ENCODE data around the gene LRRC8D. TPM values are rescaled to one million over a fixed set of nuclear protein-coding genes. Genes with fewer than 3 reads are reported as not detected.

The LRRC8D gene
- total RNA-seq, 2 donors from 2014 or later: 7.6 to 13.0 TPM

- TF ChIP-seq POLR2A (IDR thresholded peaks at IDR 0.05): no peak
- TF ChIP-seq, protein P1, sequence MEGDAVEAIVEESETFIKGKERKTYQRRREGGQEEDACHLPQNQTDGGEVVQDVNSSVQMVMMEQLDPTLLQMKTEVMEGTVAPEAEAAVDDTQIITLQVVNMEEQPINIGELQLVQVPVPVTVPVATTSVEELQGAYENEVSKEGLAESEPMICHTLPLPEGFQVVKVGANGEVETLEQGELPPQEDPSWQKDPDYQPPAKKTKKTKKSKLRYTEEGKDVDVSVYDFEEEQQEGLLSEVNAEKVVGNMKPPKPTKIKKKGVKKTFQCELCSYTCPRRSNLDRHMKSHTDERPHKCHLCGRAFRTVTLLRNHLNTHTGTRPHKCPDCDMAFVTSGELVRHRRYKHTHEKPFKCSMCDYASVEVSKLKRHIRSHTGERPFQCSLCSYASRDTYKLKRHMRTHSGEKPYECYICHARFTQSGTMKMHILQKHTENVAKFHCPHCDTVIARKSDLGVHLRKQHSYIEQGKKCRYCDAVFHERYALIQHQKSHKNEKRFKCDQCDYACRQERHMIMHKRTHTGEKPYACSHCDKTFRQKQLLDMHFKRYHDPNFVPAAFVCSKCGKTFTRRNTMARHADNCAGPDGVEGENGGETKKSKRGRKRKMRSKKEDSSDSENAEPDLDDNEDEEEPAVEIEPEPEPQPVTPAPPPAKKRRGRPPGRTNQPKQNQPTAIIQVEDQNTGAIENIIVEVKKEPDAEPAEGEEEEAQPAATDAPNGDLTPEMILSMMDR (IDR thresholded peaks at IDR 0.05): no peak
- H3K27ac ChIP-seq: no peak overlapping the region
- ATAC-seq (peak; percentile 47), DNase-seq (peak in 1 of 4 donors; percentile 25)
- intact Hi-C loops (cut with DNase I): no loop called here
- no peaks in the 10 kb centered on the region for H3K9me3 ChIP-seq
- H3K36me3 ChIP-seq (replicated peaks in 1 of 2; ENCODE audit: insufficient read depth in 1 of 2, low read depth in 2 of 2): no peaks in the 10 kb centered on the region
- WGBS, 2 donors: 79 to 96% methylated on average over 1 of the region's 1 CpG
- no peak overlapping the region for H3K4me3 ChIP-seq
- H3K4me1 ChIP-seq: no peaks in the 10 kb centered on the region
- H3K27me3 ChIP-seq: no peaks in the 10 kb centered on the region
Measured at GRCh38 chr1:89812992-89813391, 7.8 kb upstream of the LRRC8D start.

GRCh38 chr1:89815040-89815439, 5.8 kb upstream of the LRRC8D start:
- WGBS, 2 donors: 82 to 85% methylated on average over 1 of the region's 1 CpG
- Histone ChIP-seq H3K27ac (no peak overlapping the region), H3K36me3 (replicated peaks in 1 of 2; ENCODE audit: insufficient read depth in 1 of 2, low read depth in 2 of 2) (no peaks in the 10 kb centered on the region), H3K4me1 (peaks cover 4% of the 10 kb centered on the region), H3K27me3 (no peaks in the 10 kb centered on the region), H3K9me3 (no peaks in the 10 kb centered on the region), H3K4me3 (no peak overlapping the region)
- DNase-seq: no peak
- ATAC-seq: no peak
- no peak for TF ChIP-seq POLR2A (IDR thresholded peaks at IDR 0.05)
- TF ChIP-seq, protein P1 (IDR thresholded peaks at IDR 0.05): no peak
- intact Hi-C loops (cut with DNase I): no loop called here

DNA sequence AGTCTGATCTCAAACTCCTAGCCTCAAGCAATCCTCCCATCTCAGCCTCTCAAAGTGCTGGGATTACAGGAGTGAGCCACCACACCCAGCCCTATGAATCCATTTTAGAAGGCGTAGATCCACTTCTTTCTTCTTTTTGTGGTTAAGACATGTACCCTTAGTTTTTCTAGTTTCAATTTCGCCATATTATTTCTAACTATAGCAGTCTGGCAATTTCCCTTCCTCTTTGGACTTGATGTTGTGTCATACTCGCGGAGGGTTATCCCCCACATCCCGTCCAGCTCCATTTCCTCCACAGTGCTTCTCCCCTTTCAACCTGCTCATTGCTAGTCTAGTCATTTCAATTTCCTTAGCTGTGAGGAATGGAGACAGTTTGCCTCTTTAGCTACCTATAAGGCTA, 5.2 kb upstream of the LRRC8D start:
- WGBS, 2 donors: 71 to 88% methylated on average over 5 of the region's 5 CpGs

DNA sequence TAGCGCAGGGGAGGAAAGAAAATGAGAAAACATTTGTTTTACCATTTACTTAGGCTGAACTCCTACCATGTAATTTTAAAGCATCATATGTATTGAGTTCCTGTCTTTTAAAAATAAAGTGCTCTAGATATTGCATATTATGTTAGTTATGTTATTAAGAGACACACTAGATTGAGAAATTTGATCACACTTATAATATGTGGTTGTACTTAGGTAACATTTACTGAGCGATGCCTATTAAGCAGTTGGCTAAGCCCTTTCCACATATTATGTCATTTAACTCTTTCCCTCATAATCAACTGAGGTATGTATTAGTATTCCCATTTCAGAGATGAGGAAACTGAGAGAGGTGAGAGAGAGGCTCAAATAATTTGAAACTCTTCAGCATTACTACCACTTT, 4.5 kb upstream of the LRRC8D start:
- Histone ChIP-seq H3K27me3 (no peaks in the 10 kb centered on the region), H3K27ac (no peak overlapping the region), H3K4me1 (peaks cover 10% of the 10 kb centered on the region), H3K36me3 (replicated peaks in 1 of 2; ENCODE audit: insufficient read depth in 1 of 2, low read depth in 2 of 2) (no peaks in the 10 kb centered on the region), H3K9me3 (no peaks in the 10 kb centered on the region), H3K4me3 (no peak overlapping the region)
- 84 to 96% methylated on average over 2 of the region's 2 CpGs for WGBS, 2 donors
- TF ChIP-seq, protein P1 (IDR thresholded peaks at IDR 0.05): no peak
- no peak for TF ChIP-seq POLR2A (IDR thresholded peaks at IDR 0.05)
- ATAC-seq (no peak), DNase-seq (no peak)
- intact Hi-C loops (cut with DNase I): no loop called here

More for the DNA sequence above, 5.2 kb upstream of the LRRC8D start:
- ATAC-seq (no peak), DNase-seq (peak in 1 of 4 donors; percentile 35)
- TF ChIP-seq POLR2A (IDR thresholded peaks at IDR 0.05): no peak
- TF ChIP-seq, protein P1 (IDR thresholded peaks at IDR 0.05): no peak
- H3K4me1 ChIP-seq: peaks cover 10% of the 10 kb centered on the region
- intact Hi-C loops (cut with DNase I): no loop called here
- no peak overlapping the region for H3K27ac ChIP-seq
- H3K4me3 ChIP-seq: no peak overlapping the region
- no peaks in the 10 kb centered on the region for H3K27me3 ChIP-seq
- no peaks in the 10 kb centered on the region for H3K36me3 ChIP-seq (replicated peaks in 1 of 2; ENCODE audit: insufficient read depth in 1 of 2, low read depth in 2 of 2)
- H3K9me3 ChIP-seq: no peaks in the 10 kb centered on the region

DNA sequence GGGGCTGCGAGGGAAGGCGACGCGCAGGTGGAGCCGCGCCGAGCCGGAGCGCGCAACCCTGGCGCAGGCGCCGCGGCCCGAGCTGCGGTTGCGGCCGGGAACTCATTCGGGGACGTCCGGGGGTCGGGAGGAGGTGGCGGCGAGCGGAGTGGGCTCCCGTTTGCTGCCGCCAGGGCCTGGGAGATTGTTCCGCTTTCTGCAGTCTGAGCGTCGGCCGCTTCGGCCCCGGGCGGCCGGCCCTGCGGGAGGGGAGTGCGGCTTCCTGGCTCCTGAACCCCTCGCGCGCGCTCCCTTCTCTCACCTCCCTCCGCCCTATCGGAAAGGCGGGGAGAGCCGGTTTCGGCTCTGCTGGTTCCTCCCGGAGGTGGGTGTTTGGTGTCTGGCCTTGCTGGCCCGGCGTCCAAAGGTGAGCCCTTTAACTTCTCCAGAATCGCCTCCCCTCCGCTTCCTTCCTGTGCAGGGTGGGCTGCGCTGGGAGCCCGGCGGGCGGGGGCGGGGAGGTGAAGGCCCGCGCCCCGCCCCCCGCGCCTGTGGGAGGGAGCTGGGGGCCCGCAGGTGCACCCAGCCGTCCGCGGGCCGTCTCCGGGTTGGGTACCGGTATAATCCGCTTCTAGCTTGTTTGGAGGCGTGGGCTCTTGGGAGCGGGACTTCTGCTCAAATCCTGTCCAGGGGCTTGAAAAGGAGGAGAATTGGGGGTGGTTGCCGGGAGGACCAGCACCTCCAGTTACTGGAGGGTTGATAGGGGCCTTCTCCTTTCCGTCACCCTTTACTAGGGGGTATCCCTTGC, 683 bp downstream of the LRRC8D start:
- 0 to 2% methylated on average over 6 to 70 of the region's 73 CpGs for WGBS, 2 donors
- Histone ChIP-seq H3K9me3 (no peaks in the 10 kb centered on the region), H3K36me3 (replicated peaks in 1 of 2; ENCODE audit: insufficient read depth in 1 of 2, low read depth in 2 of 2) (no peaks in the 10 kb centered on the region), H3K4me3 (peak overlapping the region; percentile 54 to 85), H3K4me1 (peaks cover 30% of the 10 kb centered on the region), H3K27ac (peak overlapping the region; percentile 81 to 91 (median 88)), H3K27me3 (no peaks in the 10 kb centered on the region)
- intact Hi-C loops (cut with DNase I): no loop called here
- TF ChIP-seq, protein P1 (IDR thresholded peaks at IDR 0.05): peak in 2 of 7 experiments; percentile 19 to 21
- TF ChIP-seq POLR2A (IDR thresholded peaks at IDR 0.05): no peak
- peak; percentile 55 for ATAC-seq
- peak; percentile 56 to 76 (median 56) for DNase-seq
